Naive thymus-derived CD4-positive, alpha-beta T cell (primary cell): Measurements from ENCODE around the gene CCDC148. TPM values are rescaled to one million over a fixed set of nuclear protein-coding genes. Genes with fewer than 3 reads are reported as not detected.

Experiments
- ATAC-seq: fragments of 150-1000 bp; cut with Tn5 transposase; 2 replicates; pipeline ENCODE4 v1.10.0; 2021; ENCODE audit warnings: mild to moderate bottlenecking, moderate library complexity
- CTCF ChIA-PET: fragments of 350-600 bp; sonication (Branson Sonifier 250); formaldehyde crosslinking; loops from one replicate; lab custom pipeline; 2021; ENCODE audit warnings: antibody characterized with exemption; lab: Charles Lee
- POLR2A ChIA-PET: fragments of 350-600 bp; sonication (Branson Sonifier 250); formaldehyde crosslinking; loops from one replicate; lab custom pipeline; 2021; ENCODE audit warnings: antibody characterized with exemption, inconsistent platforms; lab: Charles Lee
- DNase-seq, 9 donors: peaks; one replicate each; pipeline versions ENCODE4 v3.0.0 to v3.0.0-alpha.2; 2020 to 2022; ENCODE audit warnings: mixed read lengths in 1 of 9
- H3K27ac ChIP-seq: one replicate; pipeline ENCODE4 v1.7.0; 2013; ENCODE audit warnings: mild to moderate bottlenecking, low read depth, low read length, moderate library complexity
- H3K27me3 ChIP-seq, 2 donors: one replicate each; pipeline ENCODE4 v1.7.0; 2013; ENCODE audit warnings: low read length in 2 of 2, mild to moderate bottlenecking in 2 of 2, moderate library complexity in 2 of 2; ENCODE audit not compliant: control insufficient read depth in 2 of 2, insufficient read depth in 2 of 2
- H3K36me3 ChIP-seq, 3 experiments: 1 replicate in 2 of 3; 2 replicates in 1 of 3; pipeline ENCODE4 v1.7.0; 2013; ENCODE audit warnings: low read length in 3 of 3, mild to moderate bottlenecking in 3 of 3, moderate library complexity in 1 of 3; ENCODE audit not compliant: insufficient read depth in 3 of 3, control insufficient read depth in 2 of 3
- H3K4me1 ChIP-seq, 2 donors: one replicate each; pipeline ENCODE4 v1.7.0; 2013; ENCODE audit warnings: low read length in 2 of 2, mild to moderate bottlenecking in 2 of 2, moderate library complexity in 1 of 2; ENCODE audit not compliant: control insufficient read depth in 2 of 2, insufficient read depth in 2 of 2
- H3K4me3 ChIP-seq: 2 replicates; pipeline ENCODE4 v1.7.0; 2013; ENCODE audit warnings: mild to moderate bottlenecking, low read length
- H3K9me3 ChIP-seq, 3 experiments: 1 replicate in 2 of 3; 2 replicates in 1 of 3; pipeline ENCODE4 v1.7.0; 2013; ENCODE audit warnings: low read length in 3 of 3; ENCODE audit not compliant: control insufficient read depth in 2 of 3
- H3K27ac Mint-ChIP-seq, 9 donors: one replicate each; pipeline ENCODE4 v1.8.0; 2020 to 2022; ENCODE audit warnings: mixed read lengths in 9 of 9, mild to moderate bottlenecking in 8 of 9, moderate library complexity in 5 of 9, inconsistent platforms in 2 of 9
- H3K27me3 Mint-ChIP-seq, 5 donors: one replicate each; pipeline ENCODE4 v1.8.0; 2021 to 2022; ENCODE audit warnings: mixed read lengths in 5 of 5, mild to moderate bottlenecking in 1 of 5
- H3K36me3 Mint-ChIP-seq, 5 donors: one replicate each; pipeline ENCODE4 v1.8.0; 2020 to 2022; ENCODE audit warnings: mixed read lengths in 5 of 5, mild to moderate bottlenecking in 3 of 5, inconsistent platforms in 1 of 5
- H3K4me1 Mint-ChIP-seq, 7 donors: one replicate each; pipeline ENCODE4 v1.8.0; 2020 to 2022; ENCODE audit warnings: mixed read lengths in 7 of 7, mild to moderate bottlenecking in 3 of 7, inconsistent platforms in 1 of 7
- H3K4me3 Mint-ChIP-seq, 10 donors: one replicate each; pipeline ENCODE4 v1.8.0; 2020 to 2022; ENCODE audit warnings: mild to moderate bottlenecking in 10 of 10, mixed read lengths in 10 of 10, moderate library complexity in 6 of 10, inconsistent platforms in 2 of 10
- H3K9me3 Mint-ChIP-seq, 11 donors: one replicate each; pipeline ENCODE4 v1.8.0; 2020 to 2022; ENCODE audit warnings: mixed read lengths in 11 of 11, mild to moderate bottlenecking in 4 of 11, inconsistent platforms in 1 of 11, moderate library complexity in 1 of 11
- intact Hi-C, 2 donors: fragments of 100-400 bp; cut with micrococcal nuclease; formaldehyde crosslinking; loops; one replicate each; pipeline ENCODE4 v1.15.1; 2023
- polyA plus RNA-seq, 2 donors: library from polyadenylated mRNA; unstranded; fragments of 300-500 nt; fragmentation: Illumina TruSeq; gene quantifications; one replicate each; pipeline ENCODE4 v1.2.3, GENCODE V29; 2021
- total RNA-seq, 6 experiments: library from RNA in 5 of 6; stranded (reverse) in 5 of 6; gene quantifications; 1 replicate in 5 of 6; 2 replicates in 1 of 6; pipeline ENCODE4 v1.2.3 and lab custom pipeline; 2021 to 2026

The CCDC148 gene
- total and polyA plus RNA-seq, 7 experiments from 2014 or later = 0.14 to 0.54 TPM; not detected in 5

GRCh38 chr2:158130832-158131473, 325.6 kb downstream of the CCDC148 start:
- Histone ChIP-seq H3K36me3 (no peaks in the 10 kb centered on the region), H3K4me3 (no peak overlapping the region), H3K4me1 (no peaks in the 10 kb centered on the region), H3K27ac (no peak overlapping the region), H3K9me3 (no peaks in the 10 kb centered on the region), H3K27me3 (no peaks in the 10 kb centered on the region)
- H3K27ac Mint-ChIP-seq = no peak overlapping the region
- ATAC-seq (no peak), DNase-seq (no peak)
- H3K36me3 Mint-ChIP-seq = no peaks in the 10 kb centered on the region
- POLR2A ChIA-PET = no interaction called here
- peaks cover 0 to 5% (median 0%) of the 10 kb centered on the region in 7 donors for H3K4me1 Mint-ChIP-seq
- intact Hi-C loops = no loop called here
- peaks cover 9 to 13% (median 12%) of the 10 kb centered on the region in 5 donors for H3K27me3 Mint-ChIP-seq
- H3K9me3 Mint-ChIP-seq = peaks cover 0 to 7% (median 0%) of the 10 kb centered on the region in 11 donors
- no peak overlapping the region for H3K4me3 Mint-ChIP-seq
- CTCF ChIA-PET = no interaction called here

GRCh38 chr2:158129037-158129436, 327.5 kb downstream of the CCDC148 start:
- intact Hi-C loops = no loop called here
- no peak overlapping the region for H3K27ac Mint-ChIP-seq

GRCh38 chr2:158128168-158128973, 328.2 kb downstream of the CCDC148 start:
- no peak for DNase-seq
- Mint-ChIP-seq H3K27me3 (peaks cover 11 to 17% (median 13%) of the 10 kb centered on the region in 5 donors), H3K27ac (no peak overlapping the region), H3K9me3 (peaks cover 0 to 7% (median 0%) of the 10 kb centered on the region in 11 donors), H3K4me1 (peaks cover 0 to 5% (median 0%) of the 10 kb centered on the region in 7 donors), H3K36me3 (no peaks in the 10 kb centered on the region), H3K4me3 (no peak overlapping the region)
- ChIA-PET POLR2A (no interaction called here), CTCF (no interaction called here)
- intact Hi-C loops = no loop called here
- H3K27me3 ChIP-seq = no peaks in the 10 kb centered on the region
- H3K4me1 ChIP-seq = no peaks in the 10 kb centered on the region
- H3K36me3 ChIP-seq = no peaks in the 10 kb centered on the region
- H3K27ac ChIP-seq = no peak overlapping the region
- ATAC-seq = no peak
- H3K9me3 ChIP-seq = no peaks in the 10 kb centered on the region
- no peak overlapping the region for H3K4me3 ChIP-seq

More at GRCh38 chr2:158129037-158129436, 327.5 kb downstream of the CCDC148 start:
- Histone ChIP-seq H3K27ac (no peak overlapping the region), H3K9me3 (no peaks in the 10 kb centered on the region), H3K27me3 (no peaks in the 10 kb centered on the region), H3K36me3 (no peaks in the 10 kb centered on the region), H3K4me1 (no peaks in the 10 kb centered on the region), H3K4me3 (no peak overlapping the region)
- Mint-ChIP-seq H3K27me3 (peaks cover 11 to 17% (median 13%) of the 10 kb centered on the region in 5 donors), H3K4me3 (no peak overlapping the region), H3K36me3 (no peaks in the 10 kb centered on the region), H3K4me1 (peaks cover 0 to 5% (median 0%) of the 10 kb centered on the region in 7 donors), H3K9me3 (peaks cover 0 to 7% (median 0%) of the 10 kb centered on the region in 11 donors)
- ChIA-PET POLR2A (no interaction called here), CTCF (no interaction called here)
- DNase-seq (no peak), ATAC-seq (no peak)

- DNase-seq (no peak), ATAC-seq (no peak)
- intact Hi-C loops = no loop called here
- Histone ChIP-seq H3K4me1 (no peaks in the 10 kb centered on the region), H3K4me3 (no peak overlapping the region), H3K27ac (no peak overlapping the region), H3K36me3 (no peaks in the 10 kb centered on the region), H3K27me3 (no peaks in the 10 kb centered on the region), H3K9me3 (no peaks in the 10 kb centered on the region)
- peaks cover 5 to 15% (median 8%) of the 10 kb centered on the region in 5 donors for H3K27me3 Mint-ChIP-seq
- peaks cover 0 to 5% (median 0%) of the 10 kb centered on the region in 11 donors for H3K9me3 Mint-ChIP-seq
- H3K4me3 Mint-ChIP-seq = no peak overlapping the region
- no peak overlapping the region for H3K27ac Mint-ChIP-seq
- no peaks in the 10 kb centered on the region for H3K36me3 Mint-ChIP-seq
- H3K4me1 Mint-ChIP-seq = peaks cover 0 to 5% (median 0%) of the 10 kb centered on the region in 7 donors
- ChIA-PET CTCF (no interaction called here), POLR2A (no interaction called here)
Observed at GRCh38 chr2:158127380-158127804, 329.2 kb downstream of the CCDC148 start.

GRCh38 chr2:158125756-158126498, 330.6 kb downstream of the CCDC148 start:
- H3K36me3 Mint-ChIP-seq = no peaks in the 10 kb centered on the region
- peaks cover 0 to 3% (median 0%) of the 10 kb centered on the region in 7 donors for H3K4me1 Mint-ChIP-seq
- H3K27me3 ChIP-seq = no peaks in the 10 kb centered on the region
- H3K27me3 Mint-ChIP-seq = peaks cover 0 to 10% (median 6%) of the 10 kb centered on the region in 5 donors
- ATAC-seq = no peak
- H3K27ac Mint-ChIP-seq = no peak overlapping the region
- H3K4me1 ChIP-seq = no peaks in the 10 kb centered on the region
- intact Hi-C loops = no loop called here
- CTCF ChIA-PET = no interaction called here
- no peak for DNase-seq
- no peak overlapping the region for H3K4me3 ChIP-seq
- no peak overlapping the region for H3K4me3 Mint-ChIP-seq
- no peaks in the 10 kb centered on the region for H3K9me3 Mint-ChIP-seq
- no peak overlapping the region for H3K27ac ChIP-seq
- H3K36me3 ChIP-seq = no peaks in the 10 kb centered on the region
- POLR2A ChIA-PET = no interaction called here
- H3K9me3 ChIP-seq = no peaks in the 10 kb centered on the region

GRCh38 chr2:158124896-158125295, 331.7 kb downstream of the CCDC148 start:
- Mint-ChIP-seq H3K4me3 (no peak overlapping the region), H3K27me3 (peaks cover 0 to 10% (median 6%) of the 10 kb centered on the region in 5 donors), H3K27ac (no peak overlapping the region), H3K36me3 (no peaks in the 10 kb centered on the region), H3K9me3 (no peaks in the 10 kb centered on the region), H3K4me1 (peaks cover 0 to 4% (median 0%) of the 10 kb centered on the region in 7 donors)
- H3K27ac ChIP-seq = no peak overlapping the region
- H3K27me3 ChIP-seq = no peaks in the 10 kb centered on the region
- no peak for DNase-seq
- ChIA-PET POLR2A (no interaction called here), CTCF (no interaction called here)
- H3K4me1 ChIP-seq = no peaks in the 10 kb centered on the region
- no peaks in the 10 kb centered on the region for H3K9me3 ChIP-seq
- intact Hi-C loops = no loop called here
- no peak for ATAC-seq
- H3K36me3 ChIP-seq = no peaks in the 10 kb centered on the region
- H3K4me3 ChIP-seq = no peak overlapping the region
